Measurements from ENCODE around the gene SH3PXD2A. TPM values are rescaled to one million over a fixed set of nuclear protein-coding genes. Genes with fewer than 3 reads are reported as not detected.
"Not testable (repeated sequence)": the region's sequence is repeated elsewhere in the genome, so short reads cannot be mapped to it uniquely, and the experiment has no call there.

Gene SH3PXD2A
- total RNA-seq, 1 donor from 2014 or later: 28.7 TPM

DNA sequence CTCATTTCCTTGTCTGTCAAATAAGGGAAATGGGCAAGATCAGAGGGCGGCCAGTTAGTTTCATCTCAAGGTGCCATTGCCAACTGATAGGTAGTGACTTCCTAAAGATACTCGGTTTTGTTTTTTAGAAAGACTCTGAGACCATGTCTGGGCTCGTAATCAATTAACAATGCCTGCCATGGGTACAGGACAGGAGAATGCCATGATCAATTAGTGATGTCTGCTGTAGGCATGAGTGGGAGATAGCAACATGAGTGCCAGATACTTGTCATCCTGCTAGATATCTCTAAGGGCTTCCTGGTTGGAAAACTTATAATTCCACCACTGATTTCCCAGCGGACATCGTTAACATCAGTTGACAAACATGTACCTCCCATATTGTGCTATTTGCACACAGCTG is 64.8 kb downstream of the SH3PXD2A start:
- DNase-seq (ENCODE audit: missing footprints) (no peak), ATAC-seq (no peak)
- intact Hi-C loops (cut with DNase I): no loop called here

- DNase-seq (ENCODE audit: missing footprints) (no peak), ATAC-seq (no peak)
- intact Hi-C loops (cut with DNase I): loop anchor here (10.0 kb wide), 1 partner anchor 65 kb away; no protein-coding TSS in a partner anchor
Observed at GRCh38 chr10:103789771-103790201, 65.6 kb downstream of the SH3PXD2A start.

DNA sequence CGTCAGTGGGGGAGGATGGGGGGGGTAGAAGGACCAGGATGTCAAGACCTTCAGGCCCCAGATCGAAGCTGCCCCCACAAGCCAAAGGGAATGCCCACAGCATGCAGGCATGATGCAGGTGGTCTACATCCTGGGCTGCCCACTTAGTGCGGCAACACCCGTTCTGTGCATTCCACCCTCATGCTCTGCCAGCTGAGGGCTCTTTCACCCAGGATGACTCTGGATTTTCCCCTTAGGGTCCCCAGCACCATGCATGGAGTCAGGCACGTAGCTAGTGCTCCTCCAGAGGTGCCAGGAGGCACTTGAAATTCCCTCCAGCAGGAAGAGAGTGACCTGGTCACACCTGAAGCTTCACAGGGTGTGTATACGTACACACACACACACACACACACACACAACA is 66.2 kb downstream of the SH3PXD2A start:
- ATAC-seq (no peak), DNase-seq (ENCODE audit: missing footprints) (no peak)
- intact Hi-C loops (cut with DNase I): loop anchor here (10.0 kb wide), 1 partner anchor 64 kb away; no protein-coding TSS in a partner anchor

- no peak for DNase-seq (ENCODE audit: missing footprints)
- intact Hi-C loops (cut with DNase I): loop anchor here (10.0 kb wide), 1 partner anchor 63 kb away; no protein-coding TSS in a partner anchor
Observed at GRCh38 chr10:103787331-103787730, 68.0 kb downstream of the SH3PXD2A start.

DNA sequence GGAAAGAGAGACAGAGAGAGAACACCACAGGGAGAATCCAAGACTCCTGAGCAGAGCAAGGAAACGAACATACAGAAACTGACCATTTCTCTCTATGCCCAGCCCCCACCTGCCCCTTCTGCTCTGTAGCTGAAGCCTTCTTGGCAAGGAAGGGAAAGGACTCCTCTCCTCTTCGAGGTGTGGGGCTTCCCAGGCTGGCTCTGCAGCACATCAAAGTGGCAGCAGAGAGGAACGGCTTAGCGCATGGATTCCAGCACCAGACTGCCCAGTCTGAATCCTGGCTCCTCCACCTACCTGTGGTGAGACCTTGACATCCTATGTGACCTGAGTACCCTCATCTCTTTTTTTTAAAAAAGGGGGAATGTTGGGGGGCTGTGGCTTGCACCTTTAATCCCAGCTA is 69.4 kb downstream of the SH3PXD2A start:
- intact Hi-C loops (cut with DNase I): loop anchor here (10.0 kb wide), 1 partner anchor 61 kb away; no protein-coding TSS in a partner anchor
- ATAC-seq (no peak), DNase-seq (ENCODE audit: missing footprints) (no peak)

More at GRCh38 chr10:103787331-103787730, 68.0 kb downstream of the SH3PXD2A start:
- no peak for ATAC-seq

DNA sequence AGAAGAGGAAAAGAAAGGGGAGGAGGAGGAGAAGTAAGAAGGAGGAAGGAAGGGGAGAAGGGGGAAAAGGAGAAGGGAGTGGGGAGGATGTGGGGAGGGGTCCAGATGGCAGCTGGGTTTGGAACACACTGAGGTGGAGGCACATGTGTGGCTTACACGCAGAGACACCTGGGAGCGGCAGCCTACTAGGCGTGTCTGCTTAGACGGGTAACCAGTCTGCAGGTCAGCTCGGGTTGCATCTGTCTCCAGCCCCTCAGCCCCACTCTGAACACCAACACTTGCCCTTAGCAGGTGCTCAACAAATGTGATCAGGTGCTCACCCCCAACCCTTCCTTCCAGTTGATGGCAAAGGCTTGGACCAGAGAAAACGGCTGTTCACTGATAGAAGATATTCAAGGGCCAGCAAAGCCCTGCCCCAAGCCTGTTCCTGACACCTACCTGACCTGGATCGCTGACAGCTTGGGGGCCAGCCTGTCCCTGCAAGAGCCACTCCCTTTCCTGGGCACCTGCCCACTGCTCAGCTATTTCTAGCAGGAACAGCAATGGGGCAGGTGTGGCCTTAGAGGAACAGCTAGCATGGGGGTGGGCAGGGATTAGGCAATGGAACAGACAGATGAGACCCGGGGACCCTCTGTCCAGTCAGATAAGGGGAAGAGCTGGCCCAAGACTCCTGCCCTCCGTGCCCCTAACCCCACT is 70.5 kb downstream of the SH3PXD2A start:
- DNase-seq (ENCODE audit: missing footprints): no peak
- intact Hi-C loops (cut with DNase I): loop anchor here (10.0 kb wide), 1 partner anchor 60 kb away; no protein-coding TSS in a partner anchor

DNA sequence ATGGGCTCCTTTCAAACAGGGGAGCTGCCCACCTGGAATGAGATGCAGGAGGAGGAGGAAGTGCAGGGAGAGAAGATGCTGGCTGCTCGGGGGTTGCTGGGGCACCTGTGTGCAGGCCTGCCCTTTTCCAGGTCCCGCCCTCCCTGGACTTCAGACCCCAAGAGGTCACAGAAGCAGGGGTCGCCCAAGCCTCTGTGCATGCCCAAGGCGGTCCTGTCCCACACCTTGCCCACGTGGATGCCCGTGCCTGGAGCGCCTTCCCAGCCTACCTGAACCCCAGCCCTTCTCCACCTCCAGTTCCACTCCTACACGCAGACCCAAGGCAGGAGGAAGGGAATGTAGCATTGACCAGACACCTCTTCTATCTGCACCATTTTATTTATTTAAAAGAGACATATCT is 71.3 kb downstream of the SH3PXD2A start:
- intact Hi-C loops (cut with DNase I): loop anchor here (10.0 kb wide), 1 partner anchor 59 kb away; no protein-coding TSS in a partner anchor
- DNase-seq (ENCODE audit: missing footprints): no peak

More for the DNA sequence above, 70.5 kb downstream of the SH3PXD2A start:
- ATAC-seq: no peak

DNA sequence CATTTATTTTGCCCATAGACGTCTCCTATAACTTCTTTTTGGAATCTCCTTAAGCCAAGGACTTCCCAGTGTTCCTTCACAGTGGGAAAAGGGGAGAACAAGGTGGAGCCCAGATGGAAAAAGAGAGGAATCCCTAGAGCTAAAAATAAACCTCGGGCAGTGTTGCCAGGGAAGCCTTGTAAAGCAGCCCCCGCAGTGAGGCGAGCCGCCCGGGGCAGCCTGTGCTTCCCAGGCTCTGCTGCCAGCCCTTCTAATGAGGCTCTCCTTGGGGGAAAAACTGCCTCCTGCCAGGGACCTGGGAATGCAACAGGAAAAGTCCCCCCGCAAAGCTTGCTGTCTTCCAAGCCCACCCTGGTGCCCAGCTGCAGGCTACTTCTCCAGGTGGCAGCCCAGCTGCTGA is 71.7 kb downstream of the SH3PXD2A start:
- DNase-seq (ENCODE audit: missing footprints) (no peak), ATAC-seq (no peak)
- intact Hi-C loops (cut with DNase I): loop anchor here (10.0 kb wide), 1 partner anchor 59 kb away; no protein-coding TSS in a partner anchor

More for the DNA sequence above, 71.3 kb downstream of the SH3PXD2A start:
- no peak for ATAC-seq

GRCh38 chr10:103781329-103782061 is 73.9 kb downstream of the SH3PXD2A start:
- intact Hi-C loops (cut with DNase I): loop anchor here (10.0 kb wide), 1 partner anchor 57 kb away; no protein-coding TSS in a partner anchor
- DNase-seq (ENCODE audit: missing footprints) (no peak), ATAC-seq (no peak)

- no peak for DNase-seq (ENCODE audit: missing footprints)
- no peak for ATAC-seq
- intact Hi-C loops (cut with DNase I): loop anchor here (10.0 kb wide), 1 partner anchor 56 kb away; no protein-coding TSS in a partner anchor
Observed at GRCh38 chr10:103780242-103781149, 74.9 kb downstream of the SH3PXD2A start.

DNA sequence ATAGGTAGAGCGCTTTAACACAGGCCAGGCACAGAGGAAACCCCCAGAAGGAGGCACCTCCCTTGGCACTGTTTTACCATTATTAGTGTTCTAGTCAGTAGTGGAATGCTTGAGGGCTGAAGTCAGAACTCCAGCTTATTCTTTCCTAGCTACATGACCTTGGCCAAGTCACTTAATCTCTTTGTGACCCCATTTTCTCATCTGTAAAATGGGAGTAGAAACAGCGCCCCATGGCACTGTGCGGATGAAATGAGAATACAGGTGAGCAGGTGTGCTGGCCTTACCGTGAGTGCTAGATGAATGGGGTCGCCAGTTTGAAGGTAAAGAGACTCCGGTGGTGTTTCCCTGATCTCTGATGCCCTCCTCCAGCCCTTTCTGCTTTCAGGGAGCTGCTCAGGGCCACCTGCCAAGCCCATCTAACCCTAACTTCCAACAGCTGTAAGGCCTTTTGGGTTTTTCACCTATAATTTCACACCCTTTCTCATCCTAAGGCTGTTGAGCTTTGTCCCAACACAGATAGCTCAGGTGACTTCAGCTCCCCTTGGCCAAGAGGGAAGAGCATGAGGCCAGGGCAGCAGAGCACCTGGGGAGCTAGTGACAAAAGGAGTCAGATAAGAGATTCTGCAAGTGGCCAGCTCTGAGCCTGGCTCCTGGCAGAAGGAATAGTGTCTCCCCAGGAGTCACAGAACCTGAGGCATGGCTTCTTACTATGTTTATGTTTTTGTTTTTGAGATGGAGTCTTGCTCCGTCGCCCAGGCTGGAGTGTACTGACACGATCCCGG is 76.8 kb downstream of the SH3PXD2A start:
- ATAC-seq (no peak), DNase-seq (ENCODE audit: missing footprints) (no peak)
- intact Hi-C loops (cut with DNase I): loop anchor here (5.0 kb wide), 1 partner anchor 59 kb away; no protein-coding TSS in a partner anchor

DNA sequence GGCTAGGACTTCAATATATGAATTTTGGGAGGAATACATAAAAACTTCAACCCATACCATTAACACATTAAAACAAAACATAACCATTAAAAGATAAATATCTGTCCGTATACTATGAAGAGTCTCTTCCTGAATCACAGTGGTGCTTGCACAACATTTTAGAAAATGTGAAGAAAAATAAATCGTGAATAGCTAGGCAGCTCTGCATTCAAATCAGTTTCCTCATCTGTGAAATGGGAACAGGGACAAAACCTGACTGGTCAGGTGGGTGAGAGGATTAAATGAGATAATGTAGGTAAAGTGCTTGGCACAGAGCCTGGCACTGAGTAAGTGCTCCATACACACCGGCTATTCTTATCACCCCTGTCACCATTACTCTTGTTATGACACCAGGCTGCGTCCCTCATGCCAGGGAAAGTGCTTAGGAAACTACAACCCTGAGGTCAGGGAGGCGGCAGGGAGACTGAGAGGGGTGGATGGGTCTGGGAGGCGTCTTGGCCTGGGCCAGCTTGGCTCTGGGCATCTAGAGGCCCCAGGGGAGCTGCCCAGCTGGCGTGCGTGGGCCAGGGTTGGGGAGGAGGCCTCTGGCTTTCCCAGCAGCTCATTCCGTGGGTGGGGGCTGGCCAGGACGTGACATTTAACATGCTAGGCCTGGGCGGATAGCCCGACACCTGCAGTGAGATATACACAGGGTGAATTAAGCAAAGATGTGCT is 78.3 kb downstream of the SH3PXD2A start:
- DNase-seq (ENCODE audit: missing footprints): peak; percentile 81
- peak; percentile 30 for ATAC-seq
- intact Hi-C loops (cut with DNase I): loop anchor here (5.0 kb wide), 1 partner anchor 60 kb away; no protein-coding TSS in a partner anchor

GRCh38 chr10:103775776-103776175 is 79.6 kb downstream of the SH3PXD2A start:
- no peak for DNase-seq (ENCODE audit: missing footprints)
- intact Hi-C loops (cut with DNase I): loop anchor here (5.0 kb wide), 1 partner anchor 62 kb away; no protein-coding TSS in a partner anchor
- no peak for ATAC-seq

- intact Hi-C loops (cut with DNase I): loop anchor here (5.0 kb wide), 1 partner anchor 79 kb away; no protein-coding TSS in a partner anchor
- not testable (repeated sequence) for DNase-seq (ENCODE audit: missing footprints); ATAC-seq
Observed at GRCh38 chr10:103772846-103773245, 82.5 kb downstream of the SH3PXD2A start.

DNA sequence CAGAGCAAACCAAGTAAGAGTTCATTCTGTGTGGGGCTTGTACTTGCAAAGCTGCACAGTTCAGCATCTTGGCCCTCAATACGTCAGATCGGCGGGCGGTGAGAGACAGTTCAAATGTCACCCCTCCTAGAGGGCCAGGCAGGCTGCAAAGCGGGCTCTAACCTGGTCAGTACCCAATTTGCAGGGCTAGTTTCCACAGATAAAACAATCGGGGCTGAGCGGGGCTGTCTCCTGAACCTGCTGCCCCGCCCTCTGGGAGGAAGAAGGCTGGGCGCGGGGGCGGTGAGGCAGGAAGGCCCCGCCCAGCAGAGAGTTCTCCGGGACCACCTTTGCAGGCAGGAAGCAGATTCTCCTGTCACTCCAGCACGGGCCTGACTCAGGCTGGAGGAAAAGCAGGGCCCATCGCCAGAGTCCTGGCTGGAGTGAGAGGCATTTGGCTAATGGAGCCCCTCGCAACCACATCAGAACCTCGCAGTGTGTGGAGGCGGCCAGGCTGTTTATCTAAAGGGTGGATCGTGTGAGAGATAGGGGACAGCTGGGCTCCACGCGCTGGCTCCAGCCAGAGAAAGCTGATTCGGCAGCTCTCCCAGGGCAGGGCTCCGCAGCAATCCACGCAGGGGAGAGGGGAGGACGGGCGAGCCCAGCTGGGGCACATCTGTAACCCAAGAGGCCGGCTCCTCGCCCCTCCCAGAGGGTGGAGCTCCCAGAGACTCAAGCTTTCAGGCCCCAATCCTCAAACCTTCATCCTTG is 83.1 kb downstream of the SH3PXD2A start:
- ATAC-seq: peak; percentile 95
- DNase-seq (ENCODE audit: missing footprints): peak; percentile 92
- intact Hi-C loops (cut with DNase I): loop anchor here (5.0 kb wide), 1 partner anchor 80 kb away; no protein-coding TSS in a partner anchor

DNA sequence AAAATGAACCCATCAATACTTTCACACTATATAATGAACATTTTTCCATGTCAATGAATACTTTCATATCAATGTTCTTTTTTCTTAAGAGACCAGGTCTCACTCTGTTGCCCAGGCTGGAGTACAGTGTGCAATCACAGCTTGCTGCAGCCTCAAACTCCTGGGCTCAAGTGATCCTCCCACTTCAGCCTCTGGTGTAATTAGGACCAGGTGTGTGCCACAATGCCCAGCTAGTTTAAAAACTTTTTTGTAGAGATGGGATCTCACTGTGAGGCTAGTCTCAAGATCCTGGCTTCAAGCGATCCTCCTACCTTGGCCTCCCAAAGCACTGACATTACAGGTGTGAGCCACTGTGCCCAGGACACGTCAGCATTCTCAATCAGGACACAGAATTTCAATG is 85.2 kb downstream of the SH3PXD2A start:
- no peak for ATAC-seq
- DNase-seq (ENCODE audit: missing footprints): no peak
- intact Hi-C loops (cut with DNase I): loop anchor here (5.0 kb wide), 1 partner anchor 82 kb away; no protein-coding TSS in a partner anchor

Data from Right ventricle myocardium inferior (tissue), 1 donor.